GM19438 (cell line): ENCODE measurements around the gene HSPA6.
"Not testable (repeated sequence)": the region's sequence is repeated elsewhere in the genome, so short reads cannot be mapped to it uniquely, and the experiment has no call there.

ENCODE experiments used
- ATAC-seq: cut with Tn5 transposase; IDR thresholded peaks from one replicate; pipeline ENCODE4 v1.9.1; 2021; ENCODE audit warnings: low read depth; ENCODE audit not compliant: unreplicated experiment

The HSPA6 gene

GRCh38 chr1:161556990-161557389 lies 32.6 kb downstream of the HSPA6 start:
- ATAC-seq, result not testable (repeated sequence)

- not testable (repeated sequence) for ATAC-seq
These were observed 33.4 kb downstream of the HSPA6 start for GRCh38 chr1:161557506-161558450.

GRCh38 chr1:161560960-161561715 lies 36.8 kb downstream of the HSPA6 start:
- not testable (repeated sequence) for ATAC-seq

GRCh38 chr1:161562441-161562840 lies 38.1 kb downstream of the HSPA6 start:
- ATAC-seq, result not testable (repeated sequence)

- not testable (repeated sequence) for ATAC-seq
These were observed 39.2 kb downstream of the HSPA6 start for GRCh38 chr1:161563522-161563921.

GRCh38 chr1:161566602-161566960 lies 42.2 kb downstream of the HSPA6 start:
- ATAC-seq, result not testable (repeated sequence)

GRCh38 chr1:161571703-161572102 lies 47.4 kb downstream of the HSPA6 start:
- ATAC-seq, result not testable (repeated sequence)
